HG03442 (cell line): ENCODE results near the gene PLEKHG2.
"Not testable (repeated sequence)": the region's sequence is repeated elsewhere in the genome, so short reads cannot be mapped to it uniquely, and the experiment has no call there.

ENCODE experiments used
- ATAC-seq: cut with Tn5 transposase; IDR thresholded peaks from one replicate; pipeline ENCODE4 v1.9.1; 2021; ENCODE audit warnings: mild to moderate bottlenecking, moderate library complexity; ENCODE audit not compliant: unreplicated experiment

The PLEKHG2 gene, protein sequence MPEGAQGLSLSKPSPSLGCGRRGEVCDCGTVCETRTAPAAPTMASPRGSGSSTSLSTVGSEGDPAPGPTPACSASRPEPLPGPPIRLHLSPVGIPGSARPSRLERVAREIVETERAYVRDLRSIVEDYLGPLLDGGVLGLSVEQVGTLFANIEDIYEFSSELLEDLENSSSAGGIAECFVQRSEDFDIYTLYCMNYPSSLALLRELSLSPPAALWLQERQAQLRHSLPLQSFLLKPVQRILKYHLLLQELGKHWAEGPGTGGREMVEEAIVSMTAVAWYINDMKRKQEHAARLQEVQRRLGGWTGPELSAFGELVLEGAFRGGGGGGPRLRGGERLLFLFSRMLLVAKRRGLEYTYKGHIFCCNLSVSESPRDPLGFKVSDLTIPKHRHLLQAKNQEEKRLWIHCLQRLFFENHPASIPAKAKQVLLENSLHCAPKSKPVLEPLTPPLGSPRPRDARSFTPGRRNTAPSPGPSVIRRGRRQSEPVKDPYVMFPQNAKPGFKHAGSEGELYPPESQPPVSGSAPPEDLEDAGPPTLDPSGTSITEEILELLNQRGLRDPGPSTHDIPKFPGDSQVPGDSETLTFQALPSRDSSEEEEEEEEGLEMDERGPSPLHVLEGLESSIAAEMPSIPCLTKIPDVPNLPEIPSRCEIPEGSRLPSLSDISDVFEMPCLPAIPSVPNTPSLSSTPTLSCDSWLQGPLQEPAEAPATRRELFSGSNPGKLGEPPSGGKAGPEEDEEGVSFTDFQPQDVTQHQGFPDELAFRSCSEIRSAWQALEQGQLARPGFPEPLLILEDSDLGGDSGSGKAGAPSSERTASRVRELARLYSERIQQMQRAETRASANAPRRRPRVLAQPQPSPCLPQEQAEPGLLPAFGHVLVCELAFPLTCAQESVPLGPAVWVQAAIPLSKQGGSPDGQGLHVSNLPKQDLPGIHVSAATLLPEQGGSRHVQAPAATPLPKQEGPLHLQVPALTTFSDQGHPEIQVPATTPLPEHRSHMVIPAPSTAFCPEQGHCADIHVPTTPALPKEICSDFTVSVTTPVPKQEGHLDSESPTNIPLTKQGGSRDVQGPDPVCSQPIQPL (N-terminal part only)

DNA sequence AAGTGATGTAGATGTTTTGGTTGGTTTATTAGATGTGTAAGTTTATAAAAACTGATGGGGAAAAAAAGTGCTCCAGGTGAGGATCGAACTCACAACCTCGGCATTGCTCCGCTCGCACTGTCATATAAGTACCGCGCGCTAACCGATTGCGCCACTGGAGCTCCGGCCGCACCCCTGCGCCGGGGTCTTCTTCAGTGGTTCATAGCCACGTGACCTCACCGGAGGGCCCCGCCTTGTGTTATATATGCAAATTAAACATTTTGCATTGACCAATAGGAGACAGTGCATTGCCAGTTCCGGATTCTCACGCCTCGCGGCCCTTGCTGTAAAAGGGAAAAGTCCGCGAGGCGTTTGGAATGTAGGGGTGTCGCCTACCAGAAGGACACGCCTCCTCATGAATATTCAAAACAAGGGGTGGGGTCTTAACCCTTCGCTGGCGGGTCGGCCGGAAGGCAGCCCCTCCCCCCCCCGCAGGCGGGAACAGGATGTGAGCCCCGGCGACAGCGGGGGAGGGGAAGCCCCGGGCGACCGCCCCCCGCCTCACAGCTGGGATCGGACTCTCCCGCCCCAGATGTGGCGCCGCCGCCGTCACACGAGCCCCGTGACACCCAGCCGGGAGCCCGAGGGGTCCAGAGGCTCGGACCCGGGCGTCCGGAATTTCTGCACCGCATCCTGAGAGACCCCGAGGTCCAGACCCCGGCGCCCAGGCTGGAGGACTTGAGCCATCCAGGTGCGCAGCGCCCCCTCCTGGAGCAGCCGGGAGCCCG lies at the start of gene PLEKHG2:
Gene PLEKHG2, plus strand, starts transcription at position 570 of the 767 bp plus-strand sequence. CDS start 1,418 bp downstream, outside the sequence.
- peak; percentile 49 for ATAC-seq

- no peak for ATAC-seq
These were observed 49.5 kb upstream of the PLEKHG2 start for GRCh38 chr19:39362682-39363657.

DNA sequence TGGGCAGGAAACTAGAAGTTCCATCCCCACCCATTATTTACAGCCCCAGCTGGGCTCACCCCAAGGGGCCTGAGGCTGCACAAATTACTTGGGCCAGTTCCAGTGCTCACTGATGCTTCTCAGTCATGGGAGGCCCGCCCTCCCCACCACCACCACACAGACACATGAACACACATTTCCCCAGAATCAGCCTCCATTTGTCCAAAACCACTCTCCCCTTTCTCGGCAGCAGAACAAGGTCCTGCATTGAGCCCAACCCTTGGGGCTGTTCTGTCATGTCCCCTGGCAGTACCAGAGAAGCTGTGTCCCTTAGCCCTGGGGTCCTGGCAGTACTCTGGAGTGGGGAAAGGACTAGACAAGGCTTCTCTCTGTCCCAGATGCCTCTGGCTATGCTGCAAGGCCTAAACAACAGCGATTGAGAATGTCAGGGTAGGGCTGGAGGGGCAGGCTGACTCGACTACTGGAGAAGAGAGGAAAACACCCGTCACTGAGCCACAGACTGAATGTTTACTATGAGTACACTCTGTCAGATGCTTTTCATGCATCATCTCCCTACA lies 48.5 kb upstream of the PLEKHG2 start:
- no peak for ATAC-seq

GRCh38 chr19:39365531-39365930 lies 46.9 kb upstream of the PLEKHG2 start:
- no peak for ATAC-seq

- ATAC-seq = no peak
These were observed 43.3 kb upstream of the PLEKHG2 start for GRCh38 chr19:39369200-39369599.

- no peak for ATAC-seq
These were observed 41.7 kb upstream of the PLEKHG2 start for GRCh38 chr19:39370735-39371134.

DNA sequence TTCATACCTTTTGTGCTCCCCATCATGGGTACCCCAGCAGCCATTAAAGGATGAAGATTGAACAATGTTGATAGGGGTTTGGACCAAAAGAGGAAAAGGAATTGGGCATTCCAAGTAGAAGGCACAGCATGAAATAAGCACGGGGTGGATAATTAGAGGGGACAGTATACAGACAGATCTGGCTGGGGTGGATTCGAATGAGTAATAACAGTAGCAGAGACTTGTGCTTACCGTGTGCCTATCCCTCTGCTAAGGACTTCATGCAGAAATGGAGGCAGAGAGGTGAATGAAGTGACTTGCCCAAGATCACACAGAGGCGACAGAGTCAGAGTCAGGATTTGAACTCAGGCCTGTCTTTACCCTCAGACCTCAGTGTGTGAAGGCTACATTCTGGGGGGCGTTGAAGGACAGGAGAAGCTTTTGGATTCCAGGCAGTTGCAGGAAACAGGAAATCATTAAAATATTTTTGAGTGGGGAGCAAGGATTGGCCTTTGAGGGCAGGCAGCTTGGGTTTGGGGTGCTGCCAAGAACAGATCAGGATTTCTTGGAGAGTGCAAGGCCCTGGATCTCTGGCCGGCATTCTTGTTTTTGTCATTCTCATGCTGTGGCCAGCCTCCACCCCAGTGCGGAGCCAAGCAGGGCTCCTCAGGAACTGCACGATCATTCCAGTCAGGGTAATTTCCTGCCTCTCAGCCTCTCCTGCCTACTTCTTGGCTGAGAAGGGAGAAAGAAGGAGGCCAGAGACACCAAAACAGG lies 40.2 kb upstream of the PLEKHG2 start:
- no peak for ATAC-seq

DNA sequence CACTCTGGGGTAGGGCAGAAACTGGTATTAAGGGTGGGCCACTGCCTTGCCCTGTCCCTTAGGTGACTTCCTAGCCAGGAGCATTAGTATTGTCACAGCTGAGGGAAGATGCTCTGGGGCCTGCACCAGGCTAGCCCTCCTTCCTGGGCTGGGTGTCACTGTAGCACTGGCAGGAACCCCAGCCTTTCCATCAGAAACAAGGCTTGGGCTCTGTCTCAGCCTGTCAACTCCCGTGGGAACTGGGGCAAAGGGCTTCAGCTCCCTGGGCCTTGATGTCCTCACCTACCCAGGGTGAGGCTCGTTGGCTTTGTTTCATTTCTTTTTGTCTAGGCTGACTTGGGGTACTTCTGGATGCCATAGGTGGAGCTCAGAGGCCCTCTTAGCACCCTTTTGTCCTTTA lies 39.5 kb upstream of the PLEKHG2 start:
- ATAC-seq = no peak

DNA sequence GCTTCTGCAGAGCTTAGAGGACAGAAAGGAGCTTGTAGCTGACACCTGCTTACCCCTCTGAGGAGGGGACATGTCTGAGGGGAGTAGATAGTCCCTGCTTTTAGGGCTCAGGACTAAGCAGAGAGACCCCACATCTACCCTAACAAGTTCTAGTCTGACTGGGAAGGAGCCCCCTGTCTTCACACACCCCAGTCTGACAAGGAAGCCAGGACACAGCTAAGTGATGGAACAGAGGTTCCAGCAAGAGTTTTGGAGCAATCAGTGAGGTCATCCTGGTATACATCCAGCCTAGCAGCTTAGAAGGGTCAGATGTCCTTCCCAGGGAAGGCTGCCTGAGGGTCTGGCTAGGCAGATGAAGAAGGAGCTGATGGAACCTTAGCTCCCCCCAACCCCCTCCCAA lies 36.5 kb upstream of the PLEKHG2 start:
- ATAC-seq = no peak

GRCh38 chr19:39377373-39378362 lies 34.8 kb upstream of the PLEKHG2 start:
- ATAC-seq = no peak

DNA sequence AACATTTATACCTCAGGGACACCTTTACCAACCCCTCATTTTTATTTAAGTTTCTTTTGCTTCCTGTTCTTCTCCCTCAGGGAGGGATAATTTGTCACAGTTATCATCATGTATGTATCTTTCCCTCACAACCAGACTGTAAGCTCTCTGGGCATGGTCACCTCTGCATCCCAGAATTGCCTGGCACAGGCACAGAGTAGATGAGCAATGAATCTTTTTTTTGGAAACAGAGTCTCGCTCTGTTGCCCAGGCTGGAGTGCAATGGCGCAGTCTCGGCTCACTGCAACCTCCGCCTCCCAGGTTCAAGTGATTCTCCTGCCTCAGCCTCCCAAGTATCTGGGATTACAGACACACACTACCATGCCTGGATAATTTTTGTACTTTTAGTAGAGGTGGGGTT lies 33.1 kb upstream of the PLEKHG2 start:
- not testable (repeated sequence) for ATAC-seq

DNA sequence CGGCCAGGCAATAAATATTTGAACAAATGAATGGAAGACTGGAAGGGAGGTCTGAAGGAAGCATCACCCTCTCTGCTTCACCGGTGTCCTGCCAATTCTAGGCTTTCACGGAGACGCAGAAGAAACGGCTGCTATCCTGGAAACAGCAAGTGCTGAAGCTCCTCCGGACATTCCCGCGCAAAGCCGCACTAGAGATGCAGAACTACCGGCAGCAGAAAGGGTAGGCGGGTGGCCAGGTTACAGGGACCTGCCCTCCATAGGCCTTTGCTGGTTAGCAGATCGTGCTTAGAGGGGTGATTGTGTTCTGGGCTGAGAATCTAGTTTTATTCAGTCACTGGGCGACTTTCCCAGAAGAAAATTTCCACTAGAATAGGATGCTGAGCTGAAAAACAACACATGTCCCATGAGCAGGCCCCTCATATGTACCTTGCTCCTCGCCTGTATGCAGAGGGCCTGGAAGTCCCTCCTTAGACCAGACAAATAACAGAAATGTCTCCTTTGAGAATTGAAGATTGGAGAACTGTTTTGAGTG lies 32.5 kb upstream of the PLEKHG2 start:
- ATAC-seq = no peak

GRCh38 chr19:39380521-39381502 lies 31.7 kb upstream of the PLEKHG2 start:
- ATAC-seq = no peak

DNA sequence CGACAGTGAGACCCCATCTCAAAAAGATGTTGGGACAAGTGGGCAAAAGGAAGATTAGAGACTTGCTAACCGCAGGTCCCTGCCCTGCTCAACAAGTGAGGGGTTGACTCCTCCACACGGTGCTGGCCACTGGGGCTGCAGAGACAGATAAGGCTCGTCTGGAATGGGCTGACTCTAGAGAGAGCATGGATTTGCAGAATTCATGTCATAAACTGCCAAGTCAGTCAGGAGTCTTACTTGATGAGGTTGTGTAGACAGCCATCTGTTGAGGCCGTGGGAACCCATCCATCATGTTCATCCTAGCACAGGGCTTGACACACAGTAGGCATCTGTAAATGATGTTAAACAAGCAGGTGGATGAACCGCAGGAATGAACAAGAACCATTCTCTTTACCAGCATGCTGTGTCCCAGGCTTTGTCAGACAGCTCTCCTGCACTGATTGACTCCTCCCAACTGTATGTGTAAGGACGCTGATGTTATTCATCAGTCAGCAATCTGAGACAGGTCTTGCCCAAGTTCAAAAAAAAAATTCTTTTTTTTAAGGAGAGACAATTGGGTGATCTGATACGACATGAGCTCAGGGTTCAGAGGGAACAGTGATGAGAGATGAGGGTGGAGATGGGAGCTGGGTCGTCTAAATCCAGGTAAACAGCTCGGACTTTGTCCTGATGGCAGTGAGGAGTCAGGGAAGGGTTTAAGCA lies 30.4 kb upstream of the PLEKHG2 start:
- ATAC-seq = no peak
